ENCODE results near the gene DPEP2. TPM values are rescaled to one million over a fixed set of nuclear protein-coding genes. Genes with fewer than 3 reads are reported as not detected.

Gene DPEP2
- total and polyA plus RNA-seq, 2 of the 13 experiments (the other 11 are each of a cell fraction or from before 2014, with no cell fraction given) = 0.18 TPM; not detected in 1

- no peak for TF ChIP-seq GRHL1 (CRISPR knock-in tag; conservative IDR thresholded peaks at IDR 0.05)
- peak; percentile 87 for TF ChIP-seq ELF1 (CRISPR knock-in tag; IDR thresholded peaks at IDR 0.05)
- TF ChIP-seq JUNB (CRISPR knock-in tag; IDR thresholded peaks at IDR 0.05; ENCODE audit: borderline replicate concordance) = no peak
- no peak for TF ChIP-seq HDAC6 (IDR thresholded peaks at IDR 0.05; ENCODE audit: low read depth, low read length)
- TF ChIP-seq ZBTB20 (CRISPR knock-in tag; IDR thresholded peaks at IDR 0.05; ENCODE audit: borderline replicate concordance, low read depth) = no peak
- TF ChIP-seq GLI4 (CRISPR knock-in tag; IDR thresholded peaks at IDR 0.05; ENCODE audit: borderline replicate concordance) = no peak
- peak; percentile 98 for TF ChIP-seq MXD4 (CRISPR knock-in tag; IDR thresholded peaks at IDR 0.05)
- no peak for TF ChIP-seq MZF1 (CRISPR knock-in tag; IDR thresholded peaks at IDR 0.05; ENCODE audit: borderline replicate concordance)
- no peak; the same call in 1 of the 2 replicates for TF ChIP-seq ZFAT (CRISPR knock-in tag; conservative IDR thresholded peaks at IDR 0.05)
- no peak for TF ChIP-seq ZBTB1 (CRISPR knock-in tag; IDR thresholded peaks at IDR 0.05; ENCODE audit: borderline replicate concordance)
- peak; percentile 95 for TF ChIP-seq ZNF788 (CRISPR knock-in tag; IDR thresholded peaks at IDR 0.05; ENCODE audit: borderline replicate concordance)
- TF ChIP-seq ATM (IDR thresholded peaks at IDR 0.05; ENCODE audit: borderline replicate concordance) = no peak
- TF ChIP-seq HIVEP1 (CRISPR knock-in tag; IDR thresholded peaks at IDR 0.05) = peak; percentile 45; the same call in 1 of the 2 replicates
- 0 out of 2 replicates have a peak, but pooled peaks have one; percentile 77 for TF ChIP-seq THYN1 (CRISPR knock-in tag; IDR thresholded peaks at IDR 0.05; ENCODE audit: borderline replicate concordance, low read depth)
- peak; percentile 67; the same call in 1 of the 2 replicates for TF ChIP-seq REL (CRISPR knock-in tag; conservative IDR thresholded peaks at IDR 0.05)
- peak; percentile 97 for TF ChIP-seq ZZZ3 (CRISPR knock-in tag; IDR thresholded peaks at IDR 0.05; ENCODE audit: borderline replicate concordance)
- no peak for TF ChIP-seq ZNF18 (CRISPR knock-in tag; IDR thresholded peaks at IDR 0.05; ENCODE audit: insufficient replicate concordance)
- peak; percentile 100 for TF ChIP-seq KDM5A (IDR thresholded peaks at IDR 0.05; ENCODE audit: borderline replicate concordance, low read length)
- peak; percentile 98 for TF ChIP-seq BRD4 (CRISPR knock-in tag; IDR thresholded peaks at IDR 0.05)
- peak; percentile 57 for TF ChIP-seq AKAP8 (CRISPR knock-in tag; IDR thresholded peaks at IDR 0.05)
- peak; percentile 89; the same call in 1 of the 2 replicates for TF ChIP-seq ZNF83 (CRISPR knock-in tag; IDR thresholded peaks at IDR 0.05; ENCODE audit: borderline replicate concordance)
- TF ChIP-seq ZNF672 (CRISPR knock-in tag; IDR thresholded peaks at IDR 0.05) = no peak
- TF ChIP-seq HNRNPL (IDR thresholded peaks at IDR 0.05; ENCODE audit: low read depth, low read length) = peak; percentile 64; the same call in 1 of the 2 replicates
- TF ChIP-seq ZNF883 (CRISPR knock-in tag; IDR thresholded peaks at IDR 0.05; ENCODE audit: not compliant biosample characterization) = peak; percentile 96
- TF ChIP-seq ZBTB37 (CRISPR knock-in tag; IDR thresholded peaks at IDR 0.05) = no peak
Observed at GRCh38 chr16:68022728-68023537, 23.6 kb upstream of the DPEP2 start, which contains the start of the genes DDX28 and DUS2 (continued).

Data from HepG2 (cell line).